SK-N-SH treated with all-trans-retinoic acid at 6 μM for 48 hours (cell line): ENCODE results near the gene CDK14.

Experiments
- ATAC-seq: fragments of 200-7000 bp; cut with Tn5 transposase; 3 replicates; pipeline ENCODE4 v1.9.1; 2020; ENCODE audit warnings: mild to moderate bottlenecking, moderate library complexity
- ARNTL ChIP-seq: fragments of 450-650 bp; formaldehyde crosslinking; IDR thresholded peaks from 2 replicates; pipeline ENCODE4 v1.5.0; 2020; ENCODE audit warnings: low read depth, mild to moderate bottlenecking, moderate library complexity, borderline replicate concordance
- BACH2 ChIP-seq: fragments of 250-450 bp; sonication (Bioruptor Pico); IDR thresholded peaks from 2 replicates; pipeline ENCODE4 v1.9.0; 2021; ENCODE audit warnings: mild to moderate bottlenecking, borderline replicate concordance
- CSDC2 ChIP-seq: fragments of 250-450 bp; sonication (Bioruptor Pico); IDR thresholded peaks from 2 replicates; pipeline ENCODE4 v1.5.0; 2020; ENCODE audit warnings: mild to moderate bottlenecking, moderate library complexity
- ESRRG ChIP-seq: fragments of 250-450 bp; sonication (Bioruptor Pico); IDR thresholded peaks from 2 replicates; pipeline ENCODE4 v1.6.1; 2021; ENCODE audit warnings: mild to moderate bottlenecking
- GLIS3 ChIP-seq: fragments of 250-450 bp; sonication (Bioruptor Pico); IDR thresholded peaks from 2 replicates; pipeline ENCODE4 v1.5.0; 2020; ENCODE audit warnings: mild to moderate bottlenecking, moderate library complexity
- ISL1 ChIP-seq: fragments of 250-450 bp; sonication (Bioruptor Pico); IDR thresholded peaks from 2 replicates; pipeline ENCODE4 v2.1.2; 2022; ENCODE audit warnings: mild to moderate bottlenecking, moderate library complexity
- OSR1 ChIP-seq: fragments of 250-450 bp; sonication (Bioruptor Pico); IDR thresholded peaks from 2 replicates; pipeline ENCODE4 v1.8.0; 2022; ENCODE audit warnings: moderate library complexity, mild to moderate bottlenecking, inconsistent platforms
- TCF4 ChIP-seq: fragments of 250-450 bp; sonication (Bioruptor Pico); IDR thresholded peaks from 2 replicates; pipeline ENCODE4 v1.8.0; 2021; ENCODE audit warnings: mild to moderate bottlenecking, moderate library complexity, borderline replicate concordance
- TOX ChIP-seq: fragments of 250-450 bp; sonication (Bioruptor Pico); IDR thresholded peaks from 2 replicates; pipeline ENCODE4 v1.8.0; 2021; ENCODE audit warnings: mild to moderate bottlenecking, moderate library complexity, borderline replicate concordance
- ZC3H10 ChIP-seq: fragments of 250-450 bp; sonication (Bioruptor Pico); IDR thresholded peaks from 2 replicates; pipeline ENCODE4 v1.5.1; 2021; ENCODE audit warnings: mild to moderate bottlenecking, moderate library complexity
- ZFP30 ChIP-seq: fragments of 450-650 bp; formaldehyde crosslinking; IDR thresholded peaks from 2 replicates; pipeline ENCODE4 v1.5.0; 2022; ENCODE audit warnings: mild to moderate bottlenecking, moderate library complexity
- ZNF565 ChIP-seq: fragments of 450-650 bp; formaldehyde crosslinking; conservative IDR thresholded peaks from 2 replicates; pipeline ENCODE4 v1.5.0; 2020; ENCODE audit warnings: low read depth, mild to moderate bottlenecking, moderate library complexity
- ZNF70 ChIP-seq: fragments of 450-650 bp; formaldehyde crosslinking; IDR thresholded peaks from 2 replicates; pipeline ENCODE4 v1.5.0; 2020; ENCODE audit warnings: mild to moderate bottlenecking, moderate library complexity
- ZNF8 ChIP-seq: fragments of 450-650 bp; formaldehyde crosslinking; IDR thresholded peaks from 2 replicates; pipeline ENCODE4 v1.5.0; 2020; ENCODE audit warnings: mild to moderate bottlenecking, moderate library complexity
- TF ChIP-seq, protein P1 (sequence below): fragments of 250-450 bp; sonication (Bioruptor Pico); IDR thresholded peaks from 2 replicates; pipeline ENCODE4 v1.5.1; 2020; ENCODE audit warnings: low read depth, mild to moderate bottlenecking, moderate library complexity
- TF ChIP-seq, protein P2 (sequence below): fragments of 250-450 bp; sonication (Bioruptor Pico); IDR thresholded peaks from 2 replicates; pipeline ENCODE4 v1.5.0; 2020; ENCODE audit warnings: mild to moderate bottlenecking, moderate library complexity
- TF ChIP-seq, protein P3 (sequence below): fragments of 250-450 bp; sonication (Bioruptor Pico); IDR thresholded peaks from 2 replicates; pipeline ENCODE4 v1.8.0; 2020; ENCODE audit warnings: mild to moderate bottlenecking, moderate library complexity, borderline replicate concordance
- TF ChIP-seq, protein P4 (sequence below): fragments of 250-450 bp; sonication (Bioruptor Pico); IDR thresholded peaks from 2 replicates; pipeline ENCODE4 v1.8.0; 2021; ENCODE audit warnings: low read depth, mild to moderate bottlenecking, moderate library complexity, borderline replicate concordance

The CDK14 gene

DNA sequence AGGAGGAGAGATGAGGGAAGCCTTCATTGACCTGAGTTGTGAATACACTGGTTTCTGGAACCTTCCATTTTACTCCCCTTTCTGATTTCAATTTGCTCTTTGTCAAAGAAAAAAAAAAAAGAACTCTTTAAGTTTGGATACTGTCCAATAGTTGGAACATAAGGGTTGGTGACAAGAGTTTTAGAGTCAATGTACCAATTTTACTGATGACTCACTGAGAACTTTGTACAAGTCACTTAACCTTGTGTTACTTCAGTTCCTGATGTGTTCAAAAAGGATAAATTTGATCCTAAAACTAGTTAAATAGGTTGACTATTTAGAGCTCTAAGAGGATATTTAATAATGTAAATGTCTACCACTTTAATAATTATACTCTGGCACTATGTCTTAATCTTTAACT, 4.1 kb upstream of the CDK14 start (continued):
- TF ChIP-seq, protein P1, sequence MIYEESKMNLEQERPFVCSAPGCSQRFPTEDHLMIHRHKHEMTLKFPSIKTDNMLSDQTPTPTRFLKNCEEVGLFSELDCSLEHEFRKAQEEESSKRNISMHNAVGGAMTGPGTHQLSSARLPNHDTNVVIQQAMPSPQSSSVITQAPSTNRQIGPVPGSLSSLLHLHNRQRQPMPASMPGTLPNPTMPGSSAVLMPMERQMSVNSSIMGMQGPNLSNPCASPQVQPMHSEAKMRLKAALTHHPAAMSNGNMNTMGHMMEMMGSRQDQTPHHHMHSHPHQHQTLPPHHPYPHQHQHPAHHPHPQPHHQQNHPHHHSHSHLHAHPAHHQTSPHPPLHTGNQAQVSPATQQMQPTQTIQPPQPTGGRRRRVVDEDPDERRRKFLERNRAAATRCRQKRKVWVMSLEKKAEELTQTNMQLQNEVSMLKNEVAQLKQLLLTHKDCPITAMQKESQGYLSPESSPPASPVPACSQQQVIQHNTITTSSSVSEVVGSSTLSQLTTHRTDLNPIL: no peak
- TF ChIP-seq ARNTL (CRISPR knock-in tag) (no peak), ISL1 (no peak), TOX (CRISPR knock-in tag) (no peak)

DNA sequence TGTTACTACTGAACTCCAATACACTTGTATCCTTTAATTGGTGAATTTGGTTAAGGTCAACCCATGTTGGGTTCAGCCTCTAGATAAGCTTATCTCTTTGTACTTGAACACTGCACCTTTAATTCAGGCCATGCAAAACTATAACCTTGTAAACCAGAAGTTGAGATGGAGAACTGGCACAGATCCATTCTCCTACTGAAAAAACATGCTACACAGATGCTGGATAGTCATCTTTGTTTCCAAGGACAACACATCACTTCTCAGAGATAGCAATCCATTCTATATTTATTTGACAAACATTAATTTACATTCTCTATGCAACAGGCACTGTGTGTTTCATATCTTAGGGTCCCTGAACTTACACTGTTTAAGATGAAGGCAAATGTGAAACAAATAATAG, 2.9 kb upstream of the CDK14 start:
- ATAC-seq: no peak
- TF ChIP-seq TCF4 (peak; percentile 69; the same call in 1 of the 2 replicates), BACH2 (CRISPR knock-in tag) (no peak), ZNF8 (CRISPR knock-in tag) (0 out of 2 replicates have a peak, but pooled peaks have one; percentile 22), OSR1 (CRISPR knock-in tag) (no peak), ESRRG (no peak)
- TF ChIP-seq, protein P2, sequence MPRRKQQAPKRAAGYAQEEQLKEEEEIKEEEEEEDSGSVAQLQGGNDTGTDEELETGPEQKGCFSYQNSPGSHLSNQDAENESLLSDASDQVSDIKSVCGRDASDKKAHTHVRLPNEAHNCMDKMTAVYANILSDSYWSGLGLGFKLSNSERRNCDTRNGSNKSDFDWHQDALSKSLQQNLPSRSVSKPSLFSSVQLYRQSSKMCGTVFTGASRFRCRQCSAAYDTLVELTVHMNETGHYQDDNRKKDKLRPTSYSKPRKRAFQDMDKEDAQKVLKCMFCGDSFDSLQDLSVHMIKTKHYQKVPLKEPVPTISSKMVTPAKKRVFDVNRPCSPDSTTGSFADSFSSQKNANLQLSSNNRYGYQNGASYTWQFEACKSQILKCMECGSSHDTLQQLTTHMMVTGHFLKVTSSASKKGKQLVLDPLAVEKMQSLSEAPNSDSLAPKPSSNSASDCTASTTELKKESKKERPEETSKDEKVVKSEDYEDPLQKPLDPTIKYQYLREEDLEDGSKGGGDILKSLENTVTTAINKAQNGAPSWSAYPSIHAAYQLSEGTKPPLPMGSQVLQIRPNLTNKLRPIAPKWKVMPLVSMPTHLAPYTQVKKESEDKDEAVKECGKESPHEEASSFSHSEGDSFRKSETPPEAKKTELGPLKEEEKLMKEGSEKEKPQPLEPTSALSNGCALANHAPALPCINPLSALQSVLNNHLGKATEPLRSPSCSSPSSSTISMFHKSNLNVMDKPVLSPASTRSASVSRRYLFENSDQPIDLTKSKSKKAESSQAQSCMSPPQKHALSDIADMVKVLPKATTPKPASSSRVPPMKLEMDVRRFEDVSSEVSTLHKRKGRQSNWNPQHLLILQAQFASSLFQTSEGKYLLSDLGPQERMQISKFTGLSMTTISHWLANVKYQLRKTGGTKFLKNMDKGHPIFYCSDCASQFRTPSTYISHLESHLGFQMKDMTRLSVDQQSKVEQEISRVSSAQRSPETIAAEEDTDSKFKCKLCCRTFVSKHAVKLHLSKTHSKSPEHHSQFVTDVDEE (CRISPR knock-in tag): peak; percentile 54; the same call in 1 of the 2 replicates
- TF ChIP-seq, all 23 proteins: peak for 3

DNA sequence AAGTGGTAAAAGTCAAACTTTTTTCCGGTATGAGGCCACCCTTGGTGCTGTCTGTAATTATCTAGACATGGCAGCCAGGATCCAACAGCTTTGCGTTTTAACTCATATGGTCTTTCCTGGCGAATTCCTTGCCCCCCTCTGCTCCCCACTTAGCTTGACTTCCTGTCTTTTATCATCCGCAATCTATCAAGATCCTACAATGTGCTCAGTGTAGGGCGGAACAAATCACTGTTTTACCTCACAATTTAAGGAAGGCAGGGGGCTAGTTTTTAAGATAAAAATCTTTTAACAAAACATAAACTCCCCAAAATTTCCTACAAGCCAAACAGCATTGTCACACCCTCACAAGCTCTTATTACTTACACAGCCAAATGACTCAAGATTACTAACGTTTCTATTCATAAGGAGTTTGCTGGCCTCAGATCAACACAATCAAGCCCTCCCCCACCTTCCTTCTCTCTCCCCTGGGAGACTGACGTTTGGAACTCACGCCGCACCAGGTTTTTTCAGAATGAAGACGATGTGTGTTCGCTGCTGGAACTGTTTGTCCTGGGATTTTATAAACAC, 1.3 kb upstream of the CDK14 start:
- TF ChIP-seq, protein P3, sequence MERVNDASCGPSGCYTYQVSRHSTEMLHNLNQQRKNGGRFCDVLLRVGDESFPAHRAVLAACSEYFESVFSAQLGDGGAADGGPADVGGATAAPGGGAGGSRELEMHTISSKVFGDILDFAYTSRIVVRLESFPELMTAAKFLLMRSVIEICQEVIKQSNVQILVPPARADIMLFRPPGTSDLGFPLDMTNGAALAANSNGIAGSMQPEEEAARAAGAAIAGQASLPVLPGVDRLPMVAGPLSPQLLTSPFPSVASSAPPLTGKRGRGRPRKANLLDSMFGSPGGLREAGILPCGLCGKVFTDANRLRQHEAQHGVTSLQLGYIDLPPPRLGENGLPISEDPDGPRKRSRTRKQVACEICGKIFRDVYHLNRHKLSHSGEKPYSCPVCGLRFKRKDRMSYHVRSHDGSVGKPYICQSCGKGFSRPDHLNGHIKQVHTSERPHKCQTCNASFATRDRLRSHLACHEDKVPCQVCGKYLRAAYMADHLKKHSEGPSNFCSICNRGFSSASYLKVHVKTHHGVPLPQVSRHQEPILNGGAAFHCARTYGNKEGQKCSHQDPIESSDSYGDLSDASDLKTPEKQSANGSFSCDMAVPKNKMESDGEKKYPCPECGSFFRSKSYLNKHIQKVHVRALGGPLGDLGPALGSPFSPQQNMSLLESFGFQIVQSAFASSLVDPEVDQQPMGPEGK (CRISPR knock-in tag): 0 out of 2 replicates have a peak, but pooled peaks have one; percentile 26
- no peak for TF ChIP-seq OSR1 (CRISPR knock-in tag)
- 0 out of 2 replicates have a peak, but pooled peaks have one; percentile 21 for TF ChIP-seq ISL1
- peak; percentile 14; the same call in 1 of the 3 replicates for ATAC-seq

DNA sequence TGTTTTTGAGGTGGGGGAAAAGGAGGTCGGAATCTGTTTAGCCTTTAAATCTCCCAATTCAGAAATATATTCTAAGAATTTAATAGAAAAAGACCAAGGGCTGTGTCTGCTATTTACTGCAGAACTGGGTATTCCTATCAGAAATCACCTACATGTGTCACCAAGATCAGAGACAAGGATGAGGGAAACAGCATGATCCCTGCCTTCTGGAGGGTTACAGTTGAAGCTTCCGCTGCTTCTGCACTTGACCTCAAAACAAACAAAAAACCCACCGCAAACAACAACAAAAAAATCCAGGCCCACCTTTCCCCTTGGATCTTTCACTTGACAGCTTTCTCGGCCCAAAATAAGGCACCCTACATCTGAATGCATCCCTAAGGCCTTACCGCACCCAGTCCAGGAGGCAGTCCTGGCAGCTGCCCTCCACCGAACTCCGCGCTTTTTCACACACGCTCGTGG, 750 bp upstream of the CDK14 start:
- peak; percentile 4 for ATAC-seq
- TF ChIP-seq GLIS3 (no peak), ZC3H10 (no peak), ZNF70 (no peak), OSR1 (CRISPR knock-in tag) (no peak), TOX (CRISPR knock-in tag) (no peak), ZFP30 (CRISPR knock-in tag) (no peak), TCF4 (no peak), ZNF8 (CRISPR knock-in tag) (no peak), ZNF565 (CRISPR knock-in tag) (no peak), CSDC2 (CRISPR knock-in tag) (no peak)
- TF ChIP-seq, protein P4, sequence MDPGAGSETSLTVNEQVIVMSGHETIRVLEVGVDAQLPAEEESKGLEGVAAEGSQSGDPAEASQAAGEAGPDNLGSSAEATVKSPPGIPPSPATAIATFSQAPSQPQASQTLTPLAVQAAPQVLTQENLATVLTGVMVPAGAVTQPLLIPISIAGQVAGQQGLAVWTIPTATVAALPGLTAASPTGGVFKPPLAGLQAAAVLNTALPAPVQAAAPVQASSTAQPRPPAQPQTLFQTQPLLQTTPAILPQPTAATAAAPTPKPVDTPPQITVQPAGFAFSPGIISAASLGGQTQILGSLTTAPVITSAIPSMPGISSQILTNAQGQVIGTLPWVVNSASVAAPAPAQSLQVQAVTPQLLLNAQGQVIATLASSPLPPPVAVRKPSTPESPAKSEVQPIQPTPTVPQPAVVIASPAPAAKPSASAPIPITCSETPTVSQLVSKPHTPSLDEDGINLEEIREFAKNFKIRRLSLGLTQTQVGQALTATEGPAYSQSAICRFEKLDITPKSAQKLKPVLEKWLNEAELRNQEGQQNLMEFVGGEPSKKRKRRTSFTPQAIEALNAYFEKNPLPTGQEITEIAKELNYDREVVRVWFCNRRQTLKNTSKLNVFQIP (CRISPR knock-in tag): no peak
- TF ChIP-seq, protein P2 (CRISPR knock-in tag): no peak
- TF ChIP-seq, all 23 proteins: peak for 0
